ENCODE results near the gene CDC26.

DNA sequence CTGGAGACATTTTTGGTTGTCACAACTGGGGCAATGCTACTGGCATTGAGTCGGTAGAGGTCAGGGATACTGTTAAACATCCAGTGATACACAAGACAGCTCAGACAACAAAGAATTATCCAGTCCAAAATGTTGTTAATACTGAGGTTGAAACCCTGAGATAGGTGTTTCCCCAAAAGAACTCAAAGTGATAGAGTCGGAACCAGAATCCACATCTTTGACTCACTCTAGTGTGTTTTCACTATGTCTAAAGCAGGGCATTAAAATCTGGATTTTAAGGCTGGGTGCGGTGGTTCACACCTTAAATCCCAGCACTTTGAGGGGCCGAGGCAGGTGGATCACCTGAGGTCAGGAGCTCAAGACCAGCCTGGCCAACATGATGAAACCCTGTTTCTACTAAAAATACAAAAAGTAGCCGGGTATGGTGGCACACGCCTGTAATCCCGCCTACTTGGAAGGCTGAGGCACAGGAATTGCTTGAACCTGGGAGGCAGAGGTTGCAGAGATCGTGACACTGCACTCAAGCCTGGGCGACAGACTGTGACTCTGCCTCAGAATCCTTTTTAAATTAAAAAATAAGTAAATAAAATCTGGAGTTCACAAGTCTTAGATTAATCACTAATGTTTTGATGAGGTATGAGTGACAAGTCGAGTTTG lies 37.0 kb downstream of the CDC26 start:
- TF ChIP-seq, protein P1, sequence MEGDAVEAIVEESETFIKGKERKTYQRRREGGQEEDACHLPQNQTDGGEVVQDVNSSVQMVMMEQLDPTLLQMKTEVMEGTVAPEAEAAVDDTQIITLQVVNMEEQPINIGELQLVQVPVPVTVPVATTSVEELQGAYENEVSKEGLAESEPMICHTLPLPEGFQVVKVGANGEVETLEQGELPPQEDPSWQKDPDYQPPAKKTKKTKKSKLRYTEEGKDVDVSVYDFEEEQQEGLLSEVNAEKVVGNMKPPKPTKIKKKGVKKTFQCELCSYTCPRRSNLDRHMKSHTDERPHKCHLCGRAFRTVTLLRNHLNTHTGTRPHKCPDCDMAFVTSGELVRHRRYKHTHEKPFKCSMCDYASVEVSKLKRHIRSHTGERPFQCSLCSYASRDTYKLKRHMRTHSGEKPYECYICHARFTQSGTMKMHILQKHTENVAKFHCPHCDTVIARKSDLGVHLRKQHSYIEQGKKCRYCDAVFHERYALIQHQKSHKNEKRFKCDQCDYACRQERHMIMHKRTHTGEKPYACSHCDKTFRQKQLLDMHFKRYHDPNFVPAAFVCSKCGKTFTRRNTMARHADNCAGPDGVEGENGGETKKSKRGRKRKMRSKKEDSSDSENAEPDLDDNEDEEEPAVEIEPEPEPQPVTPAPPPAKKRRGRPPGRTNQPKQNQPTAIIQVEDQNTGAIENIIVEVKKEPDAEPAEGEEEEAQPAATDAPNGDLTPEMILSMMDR (IDR thresholded peaks at IDR 0.05): no peak
- TF ChIP-seq POLR2A (IDR thresholded peaks at IDR 0.05) (no peak), POLR2AphosphoS5 (IDR thresholded peaks at IDR 0.05) (no peak)

Data from prostate gland (tissue), 2 donors.